Loucy (cell line): ENCODE results near the gene ZDHHC14.

ENCODE experiments used
- EZH2phosphoT487 ChIP-seq: fragments of 200-600 bp; IDR thresholded peaks from 2 replicates; pipeline ENCODE4 v1.6.1; 2018; ENCODE audit warnings: antibody characterized with exemption, mild to moderate bottlenecking, moderate library complexity, borderline replicate concordance
- TF ChIP-seq, protein P1 (sequence below): fragments of 200-600 bp; sonication (generic); conservative IDR thresholded peaks from 2 replicates; pipeline ENCODE4 v1.5.1; 2014; ENCODE audit warnings: mild to moderate bottlenecking, antibody characterized with exemption, low read length

DNA sequence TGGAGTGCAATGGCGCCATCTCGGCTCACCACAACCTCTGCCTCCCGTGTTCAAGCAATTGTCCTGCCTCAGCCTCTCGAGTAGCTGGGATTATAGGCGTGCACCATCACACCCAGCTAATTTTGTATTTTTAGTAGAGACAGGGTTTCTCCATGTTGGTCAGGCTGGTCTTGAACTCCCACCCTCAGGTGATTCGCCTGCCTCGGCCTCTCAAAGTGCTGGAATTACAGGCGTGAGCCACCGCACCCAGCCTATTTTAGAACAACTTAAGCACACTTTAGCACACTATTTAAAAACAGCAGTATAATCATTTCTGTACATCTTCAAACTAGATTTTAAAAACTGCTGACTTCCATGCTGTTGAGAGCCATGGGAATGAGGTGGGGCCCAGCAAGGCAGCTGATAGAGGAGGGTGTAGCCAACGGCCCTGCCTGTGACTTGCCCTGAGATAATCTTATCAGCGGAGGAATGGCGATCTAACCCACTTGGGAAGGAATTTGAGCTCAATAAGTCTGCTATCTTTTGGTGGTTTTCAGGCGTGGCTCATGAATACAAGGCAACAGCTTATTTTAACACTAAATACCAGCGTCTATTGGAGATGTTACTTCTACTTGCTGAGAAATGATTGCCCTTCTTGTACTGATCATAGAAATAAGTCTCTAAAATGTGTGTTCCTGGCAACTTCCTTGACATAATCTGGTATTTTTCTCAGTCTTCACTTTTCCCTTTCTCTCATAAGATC lies 12.1 kb downstream of the ZDHHC14 start:
- TF ChIP-seq, protein P1, sequence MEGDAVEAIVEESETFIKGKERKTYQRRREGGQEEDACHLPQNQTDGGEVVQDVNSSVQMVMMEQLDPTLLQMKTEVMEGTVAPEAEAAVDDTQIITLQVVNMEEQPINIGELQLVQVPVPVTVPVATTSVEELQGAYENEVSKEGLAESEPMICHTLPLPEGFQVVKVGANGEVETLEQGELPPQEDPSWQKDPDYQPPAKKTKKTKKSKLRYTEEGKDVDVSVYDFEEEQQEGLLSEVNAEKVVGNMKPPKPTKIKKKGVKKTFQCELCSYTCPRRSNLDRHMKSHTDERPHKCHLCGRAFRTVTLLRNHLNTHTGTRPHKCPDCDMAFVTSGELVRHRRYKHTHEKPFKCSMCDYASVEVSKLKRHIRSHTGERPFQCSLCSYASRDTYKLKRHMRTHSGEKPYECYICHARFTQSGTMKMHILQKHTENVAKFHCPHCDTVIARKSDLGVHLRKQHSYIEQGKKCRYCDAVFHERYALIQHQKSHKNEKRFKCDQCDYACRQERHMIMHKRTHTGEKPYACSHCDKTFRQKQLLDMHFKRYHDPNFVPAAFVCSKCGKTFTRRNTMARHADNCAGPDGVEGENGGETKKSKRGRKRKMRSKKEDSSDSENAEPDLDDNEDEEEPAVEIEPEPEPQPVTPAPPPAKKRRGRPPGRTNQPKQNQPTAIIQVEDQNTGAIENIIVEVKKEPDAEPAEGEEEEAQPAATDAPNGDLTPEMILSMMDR: no peak
- TF ChIP-seq EZH2phosphoT487: no peak
